Fibroblast of gingiva (primary cell): ENCODE data around the gene SLC25A21.
A peak's percentile ranks its signal among the peaks of the same experiment; 100 is the strongest.
"Not testable (repeated sequence)": the region's sequence is repeated elsewhere in the genome, so short reads cannot be mapped to it uniquely, and the experiment has no call there.

Source experiments
- DNase-seq: peaks from one replicate; pipeline ENCODE4 v3.0.0-alpha.2; 2011; ENCODE audit warnings: low read depth

SLC25A21 gene

DNA sequence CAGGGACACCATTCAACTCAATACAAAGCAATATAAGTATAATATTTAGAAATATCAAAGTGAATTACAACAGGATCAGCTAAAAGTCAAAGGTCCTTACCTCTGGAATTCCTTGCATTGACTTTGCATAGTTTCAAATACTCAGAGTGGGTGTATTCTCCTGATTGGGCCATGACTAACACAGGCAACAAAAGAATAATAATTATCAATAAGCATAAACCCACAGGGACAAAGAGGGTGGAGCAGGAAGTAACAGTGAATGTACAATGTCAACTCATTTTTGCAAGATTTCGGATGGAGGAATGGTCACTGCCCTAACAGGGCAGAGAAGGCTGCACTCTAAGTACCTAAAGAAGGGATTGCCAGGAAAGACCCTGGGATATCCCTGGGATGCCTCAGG lies 303.3 kb downstream of the SLC25A21 start:
- no peak for DNase-seq

- DNase-seq, result no peak
Measured at GRCh38 chr14:36866867-36867266, 305.5 kb downstream of the SLC25A21 start.

GRCh38 chr14:36863271-36863670 lies 309.1 kb downstream of the SLC25A21 start:
- DNase-seq, result no peak

- DNase-seq, result not testable (repeated sequence)
Measured at GRCh38 chr14:36862237-36862636, 310.2 kb downstream of the SLC25A21 start.

DNA sequence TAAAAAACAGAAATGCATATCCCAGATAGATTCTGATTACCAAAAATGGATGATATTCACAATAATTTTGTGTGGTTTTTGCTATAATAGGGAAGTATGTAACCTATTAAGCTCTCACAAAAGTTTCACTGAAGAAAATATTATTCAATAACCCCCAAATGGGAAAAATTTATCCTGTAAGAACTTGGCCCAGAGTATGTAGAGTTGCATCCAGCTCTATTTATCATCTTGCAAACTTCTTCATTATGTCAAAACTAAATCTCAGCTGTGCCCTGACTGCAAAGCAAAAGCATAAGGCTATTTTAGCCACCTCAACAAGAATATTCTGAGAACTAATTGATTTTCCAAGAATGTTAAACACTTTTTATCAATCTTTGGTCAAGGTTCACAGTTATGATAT lies 311.6 kb downstream of the SLC25A21 start:
- DNase-seq, result no peak

DNA sequence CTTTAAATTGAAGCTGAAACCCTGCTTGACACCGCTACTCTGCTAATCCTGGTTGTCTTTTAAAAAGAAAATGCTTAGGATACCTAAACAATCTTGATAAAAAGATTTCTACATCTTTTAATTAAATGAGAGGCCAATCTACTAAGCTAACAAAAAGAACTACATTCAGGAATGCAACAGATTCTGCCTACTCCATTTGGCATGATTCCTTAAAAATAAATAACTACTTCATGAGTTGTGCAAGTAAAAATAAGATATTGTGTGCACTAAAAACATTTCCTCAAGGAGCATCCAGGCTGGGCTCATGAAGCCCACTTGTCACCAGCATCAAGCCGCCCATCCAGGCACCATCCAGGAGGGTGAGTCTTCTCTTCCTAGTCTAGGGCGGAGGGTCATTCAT lies 313.3 kb downstream of the SLC25A21 start:
- peak; percentile 31 for DNase-seq

- peak; percentile 7 for DNase-seq
Measured at GRCh38 chr14:36857842-36858445, 314.5 kb downstream of the SLC25A21 start.

DNA sequence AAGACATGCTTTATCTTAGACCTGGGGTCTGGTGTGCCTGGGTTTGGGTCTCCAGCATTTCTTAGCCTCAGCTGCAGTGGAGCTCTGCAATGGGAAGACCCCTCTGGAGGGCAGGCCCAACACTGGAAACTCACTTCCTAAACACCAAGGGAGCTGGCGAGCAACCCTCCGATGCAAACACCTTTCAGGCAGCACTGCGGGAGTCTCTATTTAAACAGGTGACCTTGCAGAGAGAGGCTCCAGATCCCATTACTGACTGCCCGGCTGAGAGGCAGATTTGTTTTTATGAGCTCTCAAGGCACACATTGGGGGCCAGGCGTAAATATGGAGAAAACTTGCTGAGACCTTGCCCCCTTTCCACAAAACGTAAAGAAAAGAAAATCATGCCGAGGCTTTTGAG lies 315.3 kb downstream of the SLC25A21 start:
- no peak for DNase-seq

DNA sequence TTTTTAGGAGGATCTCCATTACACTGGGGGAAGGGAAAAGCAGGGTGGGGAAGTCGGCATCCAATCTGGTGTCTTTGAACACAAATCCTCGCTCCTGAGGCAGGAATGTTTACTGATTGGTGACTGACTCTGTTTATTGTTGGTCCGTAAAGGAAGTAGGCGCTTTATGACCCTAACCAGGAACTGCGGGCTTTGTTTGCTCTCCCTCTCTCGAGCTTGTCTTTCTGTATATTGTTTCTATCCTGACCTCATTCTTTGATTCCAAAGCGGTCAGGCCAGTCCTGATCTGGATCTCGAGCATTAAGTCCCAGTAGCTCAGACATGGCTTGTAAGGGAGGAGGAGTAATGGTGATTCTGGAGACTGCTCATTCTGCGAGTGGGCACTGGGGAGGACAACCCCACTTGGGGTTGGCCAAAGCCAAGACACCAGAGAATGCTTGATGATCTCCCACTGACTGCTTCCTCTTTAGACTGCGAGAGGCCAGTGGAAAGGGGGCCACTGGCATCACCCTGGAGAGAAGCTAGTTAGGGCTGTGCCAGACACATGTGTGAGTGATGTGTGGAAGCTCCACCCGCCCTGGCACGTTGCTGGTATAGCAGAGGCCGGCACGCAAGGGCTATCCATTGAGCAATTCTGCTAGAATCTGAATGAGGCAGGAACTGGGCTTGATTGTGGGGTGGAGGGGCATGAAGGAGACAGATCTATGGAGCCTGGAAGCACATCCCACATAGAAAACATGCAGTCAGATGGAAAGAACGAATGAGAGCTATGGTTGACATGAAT lies 316.1 kb downstream of the SLC25A21 start:
- peak; percentile 55 for DNase-seq

DNA sequence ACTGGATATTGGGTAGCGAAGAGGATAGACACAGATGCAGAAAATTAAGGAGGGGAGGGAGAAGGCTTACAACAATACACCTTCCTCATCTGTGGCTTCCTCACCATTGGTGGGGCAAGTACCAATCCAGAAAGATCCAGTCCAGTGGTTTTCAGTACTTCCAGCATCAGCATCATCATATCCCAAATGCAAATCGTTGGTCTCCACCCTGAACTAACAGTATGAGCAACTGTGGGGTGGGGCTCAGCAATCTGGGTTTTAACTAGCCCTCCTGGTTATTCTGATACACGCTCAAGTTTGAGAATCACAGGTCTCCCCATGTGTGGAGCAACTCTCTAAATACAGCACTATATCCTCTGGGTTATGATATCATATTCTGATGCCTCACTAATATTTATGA lies 317.0 kb downstream of the SLC25A21 start:
- no peak for DNase-seq

DNA sequence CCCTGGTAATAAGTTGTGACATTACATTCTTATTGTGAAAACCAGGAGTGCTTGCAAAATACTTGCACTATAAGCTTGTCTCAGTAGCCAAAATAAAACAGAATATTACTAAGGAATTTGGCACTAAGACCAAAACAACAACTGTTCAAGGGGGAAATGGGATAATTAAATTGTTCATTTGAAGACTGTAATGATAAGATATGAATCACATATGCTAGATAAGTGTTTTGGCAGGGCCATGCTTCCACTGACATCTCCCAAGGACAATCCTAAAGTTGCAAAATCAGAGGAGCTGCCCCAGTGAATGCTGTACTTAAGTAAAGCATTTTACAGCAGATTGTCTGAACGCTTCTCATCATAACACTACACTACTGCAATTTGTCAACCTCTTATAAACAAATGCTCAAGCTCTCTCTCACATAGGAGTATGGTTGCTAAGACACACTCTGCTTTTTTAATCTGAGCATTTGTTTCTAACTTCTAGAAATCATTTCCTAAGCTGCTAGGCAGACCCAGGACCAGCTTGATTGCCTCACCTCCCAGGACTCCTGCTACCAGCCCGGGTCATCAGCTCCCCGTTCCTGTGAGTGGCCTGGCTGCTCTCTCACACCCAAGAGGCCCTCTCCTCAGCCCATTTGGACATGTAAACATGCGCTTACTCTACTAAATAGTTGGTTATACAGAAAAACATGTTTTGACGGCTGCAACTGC lies 319.3 kb downstream of the SLC25A21 start:
- DNase-seq, result peak; percentile 94

DNA sequence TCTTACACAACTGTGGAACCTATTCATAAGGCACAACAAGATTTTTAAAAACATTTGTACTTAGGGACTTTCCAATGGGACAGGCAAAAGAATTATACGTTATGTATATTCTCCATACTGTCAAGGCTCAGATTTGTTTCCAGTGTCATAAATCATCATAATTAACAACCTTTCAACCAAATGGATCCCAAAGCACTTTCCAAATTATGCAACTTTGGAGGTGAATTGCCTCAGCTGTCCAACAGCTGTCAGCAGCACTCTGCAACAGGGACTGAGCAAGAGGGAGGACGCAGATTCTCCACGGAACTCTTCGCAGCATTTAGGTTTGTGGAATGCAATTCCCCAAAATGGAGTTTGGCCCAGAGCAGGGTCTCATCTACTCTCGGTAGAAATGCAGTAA lies 324.2 kb downstream of the SLC25A21 start:
- DNase-seq, result no peak

DNA sequence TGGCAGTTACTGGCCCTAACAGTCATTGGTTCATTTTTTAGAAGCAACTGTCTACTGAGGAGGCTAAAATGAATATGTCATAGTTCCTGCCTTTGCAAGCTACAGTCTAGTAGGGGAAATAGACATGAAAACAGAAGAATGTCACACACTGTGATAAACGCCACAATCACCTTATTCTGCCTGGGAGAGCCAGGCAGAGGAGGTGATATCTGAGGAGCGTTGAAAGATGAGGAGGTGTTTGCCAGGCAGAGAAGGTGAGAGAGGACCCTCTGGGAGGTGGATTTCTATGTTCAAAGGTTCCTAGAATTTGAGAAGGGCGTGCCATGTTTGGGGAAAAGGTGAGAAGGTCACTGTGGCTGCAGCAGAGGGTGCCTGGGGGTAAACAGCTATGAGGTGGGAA lies 325.0 kb downstream of the SLC25A21 start:
- no peak for DNase-seq

DNA sequence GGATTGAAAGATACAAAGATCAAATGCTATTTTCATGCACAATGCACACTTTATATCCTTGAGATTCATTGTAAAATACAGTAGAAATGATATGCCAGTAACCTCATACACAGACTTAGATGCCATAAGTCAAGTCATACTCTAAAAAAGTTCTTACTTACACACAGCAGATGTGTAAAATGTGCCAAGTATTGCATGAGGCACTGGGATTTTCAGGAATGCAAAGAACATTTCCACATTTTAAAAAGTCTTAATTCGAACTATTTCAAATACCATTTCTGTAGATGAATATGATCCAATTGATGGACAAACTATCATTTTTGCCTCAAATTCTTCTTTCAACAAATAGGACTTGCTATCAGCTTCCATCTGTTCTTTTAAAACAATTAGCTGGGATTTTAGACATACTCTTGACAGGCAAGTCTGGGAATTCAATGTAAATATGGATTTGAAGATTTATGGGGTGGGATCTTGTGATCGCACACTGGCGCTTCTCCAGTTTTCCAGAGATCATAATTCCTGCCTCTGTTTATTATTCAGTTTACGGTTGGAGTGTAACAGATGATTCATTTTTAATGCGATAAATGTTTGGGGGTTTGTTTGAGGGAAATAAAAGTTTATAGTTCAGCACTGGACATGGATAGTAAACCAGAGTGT lies 326.9 kb downstream of the SLC25A21 start:
- DNase-seq, result peak; percentile 70

- no peak for DNase-seq
Measured at GRCh38 chr14:36844443-36845195, 327.8 kb downstream of the SLC25A21 start.

- DNase-seq, result no peak
Measured at GRCh38 chr14:36843410-36843809, 329.0 kb downstream of the SLC25A21 start.

DNA sequence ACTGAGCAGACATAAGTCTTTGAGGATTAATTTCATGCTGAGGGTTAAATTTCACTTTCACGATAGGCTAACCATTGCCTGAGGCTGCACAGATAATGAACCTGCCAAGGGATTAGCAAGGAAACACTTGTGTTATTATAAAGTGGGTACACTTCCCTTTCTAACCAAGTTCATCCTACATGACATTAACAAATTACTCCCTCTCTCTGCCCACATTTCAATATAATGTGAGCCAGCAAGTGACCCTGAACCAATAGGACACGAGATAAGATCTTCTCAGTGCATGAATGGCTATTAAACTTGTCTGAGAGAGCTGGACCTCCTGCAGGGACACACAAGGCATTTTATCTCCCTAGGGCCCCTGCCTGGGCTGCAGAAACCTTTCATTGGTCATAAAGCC lies 337.3 kb downstream of the SLC25A21 start:
- no peak for DNase-seq

DNA sequence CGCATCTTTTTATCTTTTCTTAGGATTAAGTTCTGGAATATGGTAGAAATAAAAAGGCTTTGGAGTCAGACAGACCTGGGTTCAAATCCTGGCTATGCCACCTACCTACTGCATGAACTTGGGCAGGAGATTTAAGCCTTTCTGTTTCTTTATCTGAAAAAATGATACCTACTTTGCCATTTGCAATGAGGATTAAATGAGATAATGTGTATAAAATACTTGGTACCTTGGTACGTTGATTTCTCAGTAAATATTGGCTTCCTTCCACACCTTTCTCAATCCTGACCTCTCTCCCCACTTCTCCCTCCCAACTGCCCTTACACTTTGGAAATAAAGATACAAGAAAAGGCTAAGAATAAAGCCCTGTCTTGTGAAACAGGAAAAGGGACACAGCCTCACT lies 338.1 kb downstream of the SLC25A21 start:
- DNase-seq, result no peak

- no peak for DNase-seq
Measured at GRCh38 chr14:36829547-36829946, 342.9 kb downstream of the SLC25A21 start.

GRCh38 chr14:36827861-36828260 lies 344.5 kb downstream of the SLC25A21 start:
- DNase-seq, result no peak

DNA sequence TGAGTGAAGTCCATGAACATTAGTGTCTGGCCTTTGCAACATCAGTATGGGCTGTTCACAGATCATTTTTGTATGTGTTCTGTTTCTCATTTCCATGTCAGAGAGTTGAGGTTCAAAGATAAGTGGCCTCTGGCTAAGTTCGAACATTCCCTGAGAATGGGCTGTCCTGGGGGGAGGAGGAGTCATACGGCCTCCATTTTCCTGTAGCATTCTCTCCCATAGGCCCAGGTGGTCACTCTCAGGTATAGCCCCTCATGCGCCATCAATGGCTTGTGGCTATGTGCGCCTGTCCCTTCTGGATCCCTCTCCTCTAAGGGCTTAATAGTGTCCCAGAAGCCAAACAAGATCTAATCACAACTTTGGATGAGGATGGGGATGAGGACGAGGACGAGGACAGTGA lies 345.8 kb downstream of the SLC25A21 start:
- DNase-seq, result no peak

- no peak for DNase-seq
Measured at GRCh38 chr14:36824854-36825253, 347.6 kb downstream of the SLC25A21 start.
